Activated T-cell treated with anti-CD3 and anti-CD28 coated beads for 4 hours (primary cell): ENCODE results near the gene ATG10.

Experiments used
- DNase-seq: peaks from one replicate; pipeline ENCODE4 v3.0.0-alpha.2; 2020

Gene ATG10

GRCh38 chr5:82285206-82285605, 313.4 kb downstream of the ATG10 start:
- DNase-seq, result no peak

GRCh38 chr5:82287625-82288024, 315.8 kb downstream of the ATG10 start:
- DNase-seq, result no peak

- no peak for DNase-seq
Observed at GRCh38 chr5:82290005-82290404, 318.2 kb downstream of the ATG10 start.

GRCh38 chr5:82290908-82291307, 319.1 kb downstream of the ATG10 start:
- no peak for DNase-seq

GRCh38 chr5:82291420-82291819, 319.6 kb downstream of the ATG10 start:
- DNase-seq, result no peak

GRCh38 chr5:82295144-82295543, 323.3 kb downstream of the ATG10 start:
- DNase-seq, result no peak

- DNase-seq, result no peak
Observed at GRCh38 chr5:82295959-82296531, 324.2 kb downstream of the ATG10 start.

GRCh38 chr5:82296929-82297328, 325.1 kb downstream of the ATG10 start:
- no peak for DNase-seq

- no peak for DNase-seq
Observed at GRCh38 chr5:82297711-82298110, 325.9 kb downstream of the ATG10 start.

GRCh38 chr5:82298668-82299067, 326.8 kb downstream of the ATG10 start:
- DNase-seq, result no peak

GRCh38 chr5:82301190-82301589, 329.4 kb downstream of the ATG10 start:
- no peak for DNase-seq
